H54 (cell line): ENCODE results near the gene SEC61A2.
"Not testable (repeated sequence)": the region's sequence is repeated elsewhere in the genome, so short reads cannot be mapped to it uniquely, and the experiment has no call there.

ENCODE experiments used
- DNase-seq: peaks from one replicate; pipeline ENCODE4 v3.0.0; 2011; ENCODE audit warnings: low spot score, mixed read lengths; ENCODE audit not compliant: insufficient read length
- FAIRE-seq: peaks from 3 replicates; lab custom pipeline; 2011; peaks lifted over from hg19 to GRCh38; lab: Jason Lieb, UNC
- POLR2A ChIP-seq: IDR thresholded peaks from 2 replicates; pipeline ENCODE4 v1.6.1; 2011; ENCODE audit warnings: low read depth, mild to moderate bottlenecking, low read length

The SEC61A2 gene

DNA sequence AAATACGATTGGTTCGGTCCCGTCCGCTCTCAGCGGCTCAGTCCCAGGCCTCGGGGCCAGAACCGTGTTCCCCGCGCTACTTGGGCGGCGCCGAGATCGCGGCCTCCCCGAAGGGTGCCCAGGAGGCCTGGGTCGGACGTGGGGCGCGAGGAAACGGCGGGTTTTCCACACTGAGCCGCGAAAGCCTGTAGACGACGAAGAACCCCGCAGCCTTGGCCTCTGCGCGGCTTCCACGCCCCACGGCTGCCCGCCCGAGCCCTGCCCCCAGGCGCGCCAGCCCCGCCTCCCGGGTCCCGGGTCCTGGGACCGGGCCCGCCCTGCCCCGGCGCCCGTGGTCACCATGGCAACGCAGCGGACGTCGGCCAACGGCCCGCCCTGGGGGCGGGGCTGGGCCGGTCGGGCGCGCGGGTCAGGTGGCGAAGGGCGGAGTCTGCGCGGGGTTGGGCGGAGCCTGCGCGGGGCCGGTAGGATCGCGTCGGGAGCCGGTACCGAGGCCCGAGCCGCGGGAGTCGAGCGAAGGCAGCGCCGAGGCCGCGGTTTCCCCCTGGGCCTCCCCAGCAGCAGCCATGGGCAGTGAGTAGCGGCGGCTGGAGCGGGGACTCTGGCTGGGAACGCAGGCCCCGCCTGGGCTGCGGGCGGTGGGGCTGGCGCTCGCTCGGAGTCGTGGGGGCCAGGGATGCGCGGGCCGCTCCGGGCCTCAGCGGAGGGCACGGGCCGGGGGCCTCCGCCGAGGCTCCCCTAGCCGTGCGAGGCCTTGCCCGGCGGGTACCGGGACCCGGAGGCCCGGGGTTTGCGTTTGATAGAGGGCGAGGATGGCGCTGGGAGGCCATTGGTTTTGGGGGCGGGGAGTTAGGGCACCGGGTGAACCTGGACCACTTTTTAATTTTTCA, at the start of gene SEC61A2:
Gene SEC61A2 (plus strand): TSS at position 456 of the 890 bp plus-strand sequence. CDS start 111 bp downstream, at position 567.
- FAIRE-seq (no peak), DNase-seq (peak; percentile 98)
- TF ChIP-seq POLR2A = peak; percentile 70

DNA sequence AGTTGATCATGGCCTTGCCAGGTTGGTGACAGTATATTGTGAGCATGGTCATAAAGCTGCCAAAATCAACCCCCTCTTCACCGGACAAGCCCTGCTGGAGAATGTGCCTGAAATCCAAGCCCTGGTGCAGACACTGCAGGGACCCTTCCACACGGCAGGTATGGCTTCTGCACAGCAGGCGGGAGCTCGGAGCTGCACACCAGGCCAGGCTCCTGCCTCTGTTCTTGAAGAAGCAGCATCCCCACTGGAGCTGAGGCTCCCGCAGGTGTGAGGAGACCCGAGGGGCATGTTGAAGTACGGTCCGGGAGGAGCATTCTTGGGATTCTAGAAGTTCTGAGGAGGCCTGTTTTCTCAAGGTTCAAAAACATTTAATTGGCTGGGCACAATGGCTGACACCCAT, 48.0 kb upstream of the SEC61A2 start:
- TF ChIP-seq POLR2A = no peak
- DNase-seq (no peak), FAIRE-seq (no peak)

DNA sequence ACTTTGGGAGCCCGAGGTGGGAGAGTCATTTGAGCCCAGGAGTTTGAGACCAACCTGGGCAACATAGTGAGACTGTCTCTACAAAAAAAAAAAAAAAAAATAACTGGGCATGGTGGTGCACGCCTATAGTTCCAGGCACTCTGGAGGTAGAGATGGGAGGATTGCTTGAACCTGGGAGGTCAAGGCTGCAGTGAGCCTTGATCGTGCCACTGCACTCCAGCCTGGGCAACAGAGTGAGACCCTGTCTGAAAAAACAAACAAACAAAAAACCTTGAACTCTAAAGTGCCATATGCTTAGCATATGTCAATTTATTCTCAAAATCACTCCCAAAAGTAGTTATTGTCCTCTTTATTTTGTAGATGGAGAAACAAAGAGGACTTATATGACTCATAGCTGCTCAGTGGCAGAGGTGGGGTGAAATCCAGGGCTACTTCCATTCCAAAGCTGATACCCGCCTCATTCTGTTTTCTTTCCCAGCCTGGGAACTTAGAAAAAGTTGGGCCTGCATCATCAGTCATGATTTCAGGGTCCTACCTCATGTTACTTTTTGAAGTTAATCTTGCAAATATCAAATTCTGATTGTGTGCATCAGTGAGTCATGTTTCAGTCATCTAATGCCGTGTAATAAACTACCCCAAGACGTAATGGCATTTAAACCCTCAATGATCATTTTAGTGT, 47.5 kb upstream of the SEC61A2 start:
- DNase-seq = peak; percentile 35
- no peak for TF ChIP-seq POLR2A
- FAIRE-seq = no peak

DNA sequence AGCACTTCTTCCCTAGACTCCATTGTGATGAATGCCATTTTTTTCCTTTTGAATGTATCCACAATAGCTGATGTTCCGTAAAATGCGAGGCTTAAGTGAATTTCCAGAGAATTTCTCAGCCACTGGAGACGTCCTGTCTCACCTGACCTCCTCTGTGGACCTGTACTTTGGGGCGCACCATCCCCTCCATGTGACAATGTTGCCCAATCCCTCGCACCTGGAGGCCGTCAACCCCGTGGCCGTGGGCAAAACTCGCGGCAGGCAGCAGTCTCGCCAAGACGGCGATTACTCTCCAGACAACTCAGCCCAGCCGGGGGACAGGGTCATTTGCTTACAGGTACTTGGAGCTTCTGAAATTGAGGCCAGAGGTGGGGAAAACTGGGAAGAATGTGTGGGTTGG, 40.6 kb upstream of the SEC61A2 start:
- TF ChIP-seq POLR2A = no peak
- no peak for FAIRE-seq
- DNase-seq = no peak

DNA sequence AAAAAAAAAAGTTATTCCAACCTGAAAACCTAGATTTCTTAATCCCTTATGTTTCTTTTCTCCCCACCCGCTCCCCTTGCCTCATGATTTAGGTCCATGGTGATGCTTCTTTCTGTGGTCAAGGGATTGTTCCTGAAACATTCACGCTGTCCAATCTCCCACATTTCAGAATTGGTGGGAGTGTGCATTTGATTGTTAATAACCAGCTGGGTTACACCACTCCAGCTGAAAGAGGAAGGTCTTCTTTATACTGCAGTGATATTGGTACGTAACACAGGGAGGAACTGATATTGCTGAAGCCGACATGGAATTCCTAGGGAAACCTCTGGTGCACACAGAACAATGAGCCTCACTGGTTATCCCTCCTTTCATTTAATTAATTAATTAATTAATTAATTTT, 38.1 kb upstream of the SEC61A2 start:
- DNase-seq (no peak), FAIRE-seq (no peak)
- TF ChIP-seq POLR2A = no peak

DNA sequence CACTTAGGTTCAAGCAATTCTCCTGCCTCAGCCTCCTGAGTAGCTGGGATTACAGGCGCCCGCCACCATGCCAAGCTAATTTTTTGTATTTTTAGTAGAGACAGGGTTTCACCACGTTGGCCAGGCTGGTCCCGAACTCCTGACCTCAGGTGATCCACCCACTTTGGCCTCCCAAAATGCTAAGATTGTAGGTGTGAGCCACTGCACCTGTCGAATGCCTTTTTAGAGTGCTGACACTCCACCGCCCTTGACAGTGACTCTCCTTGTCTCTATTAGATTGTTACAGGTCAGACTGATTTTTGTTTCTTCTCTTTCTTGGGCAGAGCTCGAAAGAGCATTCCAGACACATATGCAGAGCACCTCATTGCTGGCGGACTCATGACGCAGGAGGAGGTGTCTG, 32.1 kb upstream of the SEC61A2 start:
- not testable (repeated sequence) for DNase-seq, FAIRE-seq

DNA sequence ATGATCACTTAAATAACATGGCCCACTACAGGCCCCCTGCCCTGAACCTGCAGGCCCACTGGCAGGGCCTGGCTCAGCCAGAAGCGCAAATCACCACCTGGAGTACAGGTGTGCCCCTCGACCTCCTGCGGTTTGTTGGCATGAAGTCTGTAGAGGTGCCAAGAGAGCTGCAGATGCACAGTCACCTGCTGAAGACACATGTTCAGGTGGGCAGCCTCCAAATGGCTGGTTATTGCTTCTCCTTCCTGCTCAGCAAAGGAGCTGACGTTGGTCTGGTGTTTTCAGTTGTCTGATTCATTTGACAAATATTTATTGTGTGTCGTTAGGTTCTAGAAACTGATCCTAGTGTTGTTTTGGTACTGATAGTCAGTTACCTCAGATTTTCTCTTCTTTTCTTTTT, 31.7 kb upstream of the SEC61A2 start:
- TF ChIP-seq POLR2A = no peak
- no peak for DNase-seq
- no peak for FAIRE-seq

DNA sequence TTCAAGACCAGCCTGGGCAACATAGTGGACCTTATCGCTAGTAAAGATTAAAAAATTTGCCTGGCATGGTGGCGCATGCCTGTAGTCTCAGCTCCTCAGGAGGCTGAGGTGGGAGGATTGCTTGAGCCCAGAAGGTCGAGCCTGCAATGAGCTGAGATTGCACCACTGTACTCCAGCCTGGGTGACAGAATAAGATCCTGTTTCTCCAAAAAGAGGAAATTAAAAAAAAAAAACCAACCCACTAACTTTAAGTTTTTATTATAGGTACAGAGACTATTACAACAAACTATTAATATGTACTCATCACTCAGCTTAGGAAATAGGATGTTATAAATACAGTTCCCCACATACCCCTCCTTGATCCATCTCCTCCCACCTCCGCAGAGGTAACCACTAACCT, 30.5 kb upstream of the SEC61A2 start:
- DNase-seq = no peak
- no peak for TF ChIP-seq POLR2A
- FAIRE-seq = no peak

DNA sequence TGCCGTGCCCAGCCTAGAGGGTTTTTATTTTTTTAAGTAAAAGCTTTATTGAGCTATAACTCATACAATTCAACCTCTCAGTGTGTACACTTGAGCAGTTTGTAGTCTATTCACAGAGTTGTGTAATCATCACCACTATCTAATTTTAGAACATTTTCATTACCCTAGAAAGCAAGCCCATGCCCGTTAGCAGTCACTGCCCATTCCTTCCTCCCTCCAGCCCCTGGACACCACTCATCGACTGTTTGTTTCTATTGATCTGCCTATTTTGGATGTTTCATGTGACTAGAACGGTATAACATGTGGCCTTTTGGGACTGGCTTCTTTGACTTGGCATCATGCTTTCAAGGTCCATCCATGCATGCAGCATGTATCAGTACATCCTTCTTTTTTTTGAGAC, 25.7 kb upstream of the SEC61A2 start:
- FAIRE-seq = no peak
- DNase-seq = no peak
- TF ChIP-seq POLR2A = no peak

DNA sequence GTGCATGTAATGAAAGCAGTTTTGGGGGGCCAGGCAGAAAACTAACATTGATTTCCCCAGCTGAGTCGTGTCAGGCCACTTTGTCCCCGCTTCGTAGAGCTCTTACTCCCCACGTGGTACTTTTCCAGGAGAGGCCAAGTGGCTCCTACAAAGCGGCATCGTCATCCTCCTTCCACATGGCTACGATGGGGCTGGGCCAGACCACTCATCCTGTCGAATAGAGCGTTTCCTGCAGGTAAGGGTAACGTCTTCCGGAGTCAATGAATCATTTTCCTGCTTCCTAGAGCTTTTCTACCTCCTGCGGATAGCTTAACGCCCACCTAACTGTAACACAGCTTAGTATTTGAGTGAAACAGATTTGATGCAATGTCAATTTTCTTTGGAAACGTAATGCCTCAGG, 21.7 kb upstream of the SEC61A2 start:
- TF ChIP-seq POLR2A = no peak
- DNase-seq = no peak
- no peak for FAIRE-seq

DNA sequence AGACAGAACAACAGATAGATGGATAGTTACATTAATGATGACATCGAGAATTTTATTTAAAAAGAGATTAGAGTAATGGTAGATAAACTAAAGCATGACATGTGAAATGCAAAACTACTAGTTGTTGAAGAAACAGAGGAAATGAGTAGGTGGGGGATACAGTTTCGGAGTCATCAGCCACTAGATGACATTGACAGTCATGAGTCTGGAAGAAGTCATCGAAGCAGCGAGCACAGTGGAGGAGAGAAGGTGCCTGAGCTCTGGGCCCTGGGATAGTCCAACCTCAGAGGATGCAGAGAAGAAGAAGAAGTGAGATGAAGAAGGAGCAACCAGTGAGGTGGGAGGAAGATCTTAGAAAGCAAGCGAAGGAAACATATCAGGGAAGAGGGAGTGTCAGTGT, 20.2 kb upstream of the SEC61A2 start:
- DNase-seq (no peak), FAIRE-seq (no peak)
- TF ChIP-seq POLR2A = no peak

DNA sequence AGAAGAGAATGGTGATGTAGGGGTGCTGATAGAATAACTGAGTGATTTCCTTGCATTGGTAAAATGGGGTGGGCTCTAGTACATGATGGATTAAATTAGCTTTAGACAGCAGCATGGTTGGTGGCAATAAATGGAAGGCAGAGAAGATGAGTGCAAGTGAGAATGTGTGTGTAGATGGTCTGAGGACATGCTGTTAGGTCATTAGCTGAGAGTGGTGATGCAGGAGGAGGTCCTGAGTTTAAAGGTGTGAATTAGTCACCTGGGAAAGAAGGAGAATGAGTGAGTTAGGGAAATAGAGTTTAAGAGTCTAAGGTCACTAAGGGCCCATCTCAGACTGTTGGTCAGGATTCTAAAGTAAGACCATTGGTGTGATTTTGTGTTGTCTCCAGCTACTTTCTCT, 17.9 kb upstream of the SEC61A2 start:
- DNase-seq = no peak
- FAIRE-seq = no peak
- no peak for TF ChIP-seq POLR2A

DNA sequence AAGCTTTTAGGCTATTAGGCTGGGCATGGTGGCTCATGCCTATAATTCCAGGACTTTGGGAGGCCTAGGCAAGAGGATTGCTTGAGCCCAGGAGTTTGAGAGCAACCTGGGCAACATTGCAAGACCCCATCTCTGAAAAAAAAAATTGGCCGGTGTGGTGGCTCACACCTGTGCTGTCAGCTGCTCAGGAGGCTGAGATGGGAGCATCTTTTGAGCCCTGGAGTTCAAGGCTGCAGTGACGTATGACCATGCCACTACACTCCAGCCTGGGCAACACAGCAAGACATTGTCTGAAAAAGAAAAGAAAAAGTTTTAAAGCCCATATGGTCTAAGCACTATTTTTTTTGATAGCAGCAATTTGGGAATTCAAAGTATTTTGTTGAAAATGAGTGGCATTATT, 15.8 kb upstream of the SEC61A2 start:
- no peak for TF ChIP-seq POLR2A
- FAIRE-seq (no peak), DNase-seq (no peak)

DNA sequence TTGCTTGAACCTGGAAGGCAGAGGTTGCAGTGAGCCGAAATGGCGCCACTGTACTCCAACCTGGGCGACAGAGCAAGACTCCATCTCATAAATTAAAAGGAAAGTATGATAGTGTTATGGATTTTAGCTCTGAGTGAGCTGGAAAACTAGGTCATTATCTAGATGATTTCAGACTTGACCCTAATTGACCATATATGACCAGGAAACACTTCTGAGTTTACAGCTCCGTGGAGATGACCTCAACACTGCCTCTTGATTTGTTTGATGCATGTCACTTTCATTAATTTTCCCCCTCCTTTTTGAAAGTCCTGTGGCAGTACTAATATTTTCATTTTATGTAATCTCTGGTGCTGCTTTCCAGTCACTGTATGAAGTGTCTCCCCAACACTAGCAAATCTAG, 7.8 kb upstream of the SEC61A2 start:
- FAIRE-seq (no peak), DNase-seq (no peak)
- TF ChIP-seq POLR2A = no peak
